ENCODE measurements around the gene SNX33. TPM values are rescaled to one million over a fixed set of nuclear protein-coding genes. Genes with fewer than 3 reads are reported as not detected.

The SNX33 gene
- total and polyA plus RNA-seq, 2 donors from 2014 or later: 14.2 to 20.2 TPM

GRCh38 chr15:75644376-75644775 is 3.3 kb upstream of the SNX33 start:
- no peak for DNase-seq
- intact Hi-C loops (cut with DNase I): no loop called here
- Histone ChIP-seq H3K36me3 (ENCODE audit: control insufficient read depth in 2 of 3, insufficient read depth in 3 of 3, low read length in 3 of 3) (no peaks in the 10 kb centered on the region), H3K9me3 (ENCODE audit: control insufficient read depth in 2 of 3, insufficient read depth in 1 of 3, low read length in 3 of 3) (no peaks in the 10 kb centered on the region), H3K27me3 (ENCODE audit: control insufficient read depth, insufficient read depth, low read length) (no peaks in the 10 kb centered on the region), H3K27ac (ENCODE audit: low read depth in 2 of 2, low read length in 2 of 2) (no peak overlapping the region), H3K9ac (ENCODE audit: low read length in 3 of 3) (no peak overlapping the region), H3K4me1 (ENCODE audit: control insufficient read depth in 2 of 3, insufficient read depth in 2 of 3, low read depth in 1 of 3, low read length in 3 of 3) (peaks cover 0 to 16% (median 7%) of the 10 kb centered on the region in 3 donors), H3K4me3 (ENCODE audit: low read length in 3 of 3) (no peak overlapping the region)
- FAIRE-seq: no peak
- no peak for TF ChIP-seq CTCF (IDR thresholded peaks at IDR 0.05; ENCODE audit: borderline replicate concordance, extremely low read depth, insufficient read depth)

DNA sequence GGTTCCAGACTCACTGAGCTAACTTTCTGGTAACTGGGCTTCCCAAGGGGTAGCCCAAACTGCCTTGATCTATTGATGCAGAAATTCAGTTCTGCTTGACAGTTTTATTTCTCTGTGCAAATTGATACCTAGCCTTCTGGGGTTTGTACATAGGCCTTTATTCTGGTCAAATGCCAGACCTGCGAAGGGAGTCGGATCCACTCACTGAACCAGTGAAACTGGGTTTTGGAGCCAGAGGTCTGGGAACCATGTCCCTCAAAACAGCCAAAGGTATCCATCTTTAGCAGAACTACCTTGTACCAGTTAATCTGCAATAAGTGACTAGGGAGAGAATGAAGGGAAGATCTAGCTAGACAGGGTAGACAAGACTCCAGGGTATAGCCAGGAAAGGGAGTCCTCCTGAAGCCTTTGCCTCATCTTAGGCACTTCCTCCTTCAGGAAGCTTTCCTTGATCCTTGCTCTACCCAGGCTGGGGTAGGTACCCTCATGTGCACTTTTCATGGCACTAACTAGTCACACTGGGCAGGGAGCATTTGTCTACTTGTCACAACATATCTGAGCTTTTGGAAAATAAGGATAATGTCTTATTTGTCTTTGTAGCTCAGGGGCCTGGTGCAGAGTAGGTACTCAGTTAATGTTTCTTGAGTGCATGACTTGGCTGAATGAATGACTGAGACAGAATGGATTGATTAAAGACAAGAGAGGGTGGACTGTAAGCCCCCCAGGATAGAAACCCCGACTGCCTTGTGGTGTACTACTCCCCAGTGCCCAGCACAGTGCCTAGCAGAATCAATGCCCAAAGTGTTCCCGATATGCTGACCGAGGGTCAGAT is 1.4 kb upstream of the SNX33 start:
- intact Hi-C loops (cut with DNase I): no loop called here
- Histone ChIP-seq H3K27me3 (ENCODE audit: control insufficient read depth, insufficient read depth, low read length) (no peaks in the 10 kb centered on the region), H3K36me3 (ENCODE audit: control insufficient read depth in 2 of 3, insufficient read depth in 3 of 3, low read length in 3 of 3) (peaks cover 0 to 6% (median 0%) of the 10 kb centered on the region in 3 donors), H3K27ac (ENCODE audit: low read depth in 2 of 2, low read length in 2 of 2) (peak overlapping the region; percentile 96), H3K4me1 (ENCODE audit: control insufficient read depth in 2 of 3, insufficient read depth in 2 of 3, low read depth in 1 of 3, low read length in 3 of 3) (peaks cover 0 to 36% (median 24%) of the 10 kb centered on the region in 3 donors), H3K9me3 (ENCODE audit: control insufficient read depth in 2 of 3, insufficient read depth in 1 of 3, low read length in 3 of 3) (no peaks in the 10 kb centered on the region), H3K4me3 (ENCODE audit: low read length in 3 of 3) (peak overlapping the region; percentile 84 to 96 (median 93)), H3K9ac (ENCODE audit: low read length in 3 of 3) (peak overlapping the region; percentile 34 to 99 (median 95))
- FAIRE-seq: no peak
- DNase-seq: no peak
- TF ChIP-seq CTCF (IDR thresholded peaks at IDR 0.05; ENCODE audit: borderline replicate concordance, extremely low read depth, insufficient read depth): no peak

DNA sequence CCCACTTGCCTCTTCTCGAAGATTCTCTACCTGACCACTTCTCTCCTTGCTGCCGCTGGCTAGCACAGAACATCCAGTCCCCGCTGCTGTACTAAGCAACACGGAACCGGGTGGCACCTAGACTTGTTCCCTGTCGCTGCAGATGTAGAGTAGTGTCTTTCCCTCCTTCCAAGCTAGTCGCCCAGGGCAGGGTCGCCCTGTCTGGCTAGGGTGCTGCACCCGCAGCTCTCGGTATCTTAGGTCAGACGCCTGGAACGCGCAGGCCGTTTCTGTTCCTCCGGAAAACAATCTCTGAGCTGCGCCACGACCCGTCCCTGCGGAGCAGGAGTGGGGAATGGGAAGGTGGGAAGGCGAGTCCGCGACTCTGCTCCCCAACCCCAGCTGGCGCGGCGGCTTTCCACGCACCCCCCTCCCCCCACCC is 758 bp upstream of the SNX33 start:
- intact Hi-C loops (cut with DNase I): no loop called here
- TF ChIP-seq CTCF (IDR thresholded peaks at IDR 0.05; ENCODE audit: borderline replicate concordance, extremely low read depth, insufficient read depth): no peak
- Histone ChIP-seq H3K27ac (ENCODE audit: low read depth in 2 of 2, low read length in 2 of 2) (peak overlapping the region; percentile 96), H3K9me3 (ENCODE audit: control insufficient read depth in 2 of 3, insufficient read depth in 1 of 3, low read length in 3 of 3) (no peaks in the 10 kb centered on the region), H3K4me1 (ENCODE audit: control insufficient read depth in 2 of 3, insufficient read depth in 2 of 3, low read depth in 1 of 3, low read length in 3 of 3) (peaks cover 0 to 42% (median 29%) of the 10 kb centered on the region in 3 donors), H3K27me3 (ENCODE audit: control insufficient read depth, insufficient read depth, low read length) (no peaks in the 10 kb centered on the region), H3K36me3 (ENCODE audit: control insufficient read depth in 2 of 3, insufficient read depth in 3 of 3, low read length in 3 of 3) (peaks cover 0 to 6% (median 0%) of the 10 kb centered on the region in 3 donors), H3K4me3 (ENCODE audit: low read length in 3 of 3) (peak overlapping the region; percentile 84 to 96 (median 93)), H3K9ac (ENCODE audit: low read length in 3 of 3) (peak overlapping the region; percentile 34 to 99 (median 95))
- DNase-seq (peak in 3 of 5 donors; percentile 24 to 81 (median 69)), FAIRE-seq (no peak)
